B cell (primary cell): ENCODE data around the gene ZNF614.

Source experiments
- CTCF ChIP-seq: fragments of 200-600 bp; IDR thresholded peaks from one replicate; pipeline ENCODE4 v1.8.0; 2022; ENCODE audit warnings: antibody characterized with exemption, mild to moderate bottlenecking
- EZH2 ChIP-seq: IDR thresholded peaks from 2 replicates; pipeline ENCODE4 v1.6.1; 2012; ENCODE audit warnings: borderline replicate concordance, low read depth, mild to moderate bottlenecking, moderate library complexity, low read length; ENCODE audit not compliant: insufficient read depth, poor library complexity, severe bottlenecking

GRCh38 chr19:51976852-51977251 lies 51.3 kb downstream of the ZNF614 start:
- TF ChIP-seq CTCF (no peak), EZH2 (no peak)
